ENCODE measurements around the gene HAUS5. TPM values are rescaled to one million over a fixed set of nuclear protein-coding genes. Genes with fewer than 3 reads are reported as not detected.

The HAUS5 gene
- total RNA-seq, 2 donors from 2014 or later = 9.6 to 14.5 TPM

DNA sequence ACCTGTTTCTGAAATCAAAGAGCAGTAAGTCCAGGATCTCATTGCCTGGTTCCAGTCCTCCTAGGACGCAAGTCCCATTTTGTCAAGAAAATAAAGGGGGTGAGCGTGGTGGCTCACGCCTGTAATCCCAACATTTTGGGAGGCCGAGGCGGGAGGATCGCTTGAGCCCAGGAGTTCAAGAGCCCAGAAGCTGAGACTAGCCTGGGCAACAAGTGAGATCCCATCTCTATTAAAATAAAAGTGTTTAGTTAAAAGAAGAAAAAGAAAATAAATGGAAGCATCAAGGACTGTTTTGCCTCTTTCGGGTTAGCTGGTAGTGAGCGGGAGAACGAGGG is 344 bp upstream of the HAUS5 start:
- DNase-seq (no peak), ATAC-seq (peak; percentile 4)
- intact Hi-C loops (cut with DNase I) = no loop called here
- peak overlapping the region in 3 of 4 donors; percentile 48 to 61 (median 56) for H3K27ac ChIP-seq
- H3K36me3 ChIP-seq (replicated peaks in 1 of 2; ENCODE audit: insufficient read depth in 1 of 2, low read depth in 2 of 2) = no peaks in the 10 kb centered on the region
- no peaks in the 10 kb centered on the region for H3K9me3 ChIP-seq
- H3K4me1 ChIP-seq = peaks cover 12% of the 10 kb centered on the region
- no peak for TF ChIP-seq CTCF (IDR thresholded peaks at IDR 0.05)
- no peak for TF ChIP-seq POLR2A (IDR thresholded peaks at IDR 0.05)
- H3K4me3 ChIP-seq = peak overlapping the region in 1 of 2 donors; percentile 25
- WGBS, 2 donors = 28 to 32% methylated on average over 9 of the region's 9 CpGs
- no peaks in the 10 kb centered on the region for H3K27me3 ChIP-seq

- no peaks in the 10 kb centered on the region for H3K36me3 ChIP-seq (replicated peaks in 1 of 2; ENCODE audit: insufficient read depth in 1 of 2, low read depth in 2 of 2)
- intact Hi-C loops (cut with DNase I) = no loop called here
- no peak overlapping the region for H3K4me3 ChIP-seq
- TF ChIP-seq CTCF (IDR thresholded peaks at IDR 0.05) (no peak), POLR2A (IDR thresholded peaks at IDR 0.05) (no peak)
- H3K27ac ChIP-seq = no peak overlapping the region
- no peaks in the 10 kb centered on the region for H3K9me3 ChIP-seq
- no peak for DNase-seq
- H3K27me3 ChIP-seq = no peaks in the 10 kb centered on the region
- H3K4me1 ChIP-seq = peaks cover 12% of the 10 kb centered on the region
- WGBS, 2 donors = 77 to 79% methylated on average over 1 of the region's 1 CpG
- no peak for ATAC-seq
Measured at GRCh38 chr19:35613574-35613973, 1.0 kb downstream of the HAUS5 start.

DNA sequence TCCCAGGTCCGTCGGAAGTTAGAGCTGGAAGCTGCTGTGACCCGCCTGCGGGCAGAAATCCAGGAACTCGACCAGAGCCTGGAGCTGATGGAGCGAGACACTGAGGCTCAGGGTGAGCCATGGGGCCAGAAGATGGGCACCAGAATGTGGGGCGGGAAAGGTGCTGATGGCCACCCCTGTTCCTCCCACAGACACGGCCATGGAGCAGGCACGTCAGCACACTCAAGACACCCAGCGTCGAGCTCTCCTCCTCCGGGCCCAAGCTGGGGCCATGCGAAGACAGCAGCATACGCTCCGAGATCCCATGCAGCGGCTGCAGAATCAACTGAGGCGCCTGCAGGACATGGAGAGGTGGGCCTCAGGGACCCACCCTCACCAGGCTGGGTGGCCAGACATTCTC is 2.5 kb downstream of the HAUS5 start:
- no peak for ATAC-seq
- no peak overlapping the region for H3K4me3 ChIP-seq
- no peak overlapping the region for H3K27ac ChIP-seq
- H3K36me3 ChIP-seq (replicated peaks in 1 of 2; ENCODE audit: insufficient read depth in 1 of 2, low read depth in 2 of 2) = no peaks in the 10 kb centered on the region
- TF ChIP-seq POLR2A (IDR thresholded peaks at IDR 0.05) = no peak
- no peak for TF ChIP-seq CTCF (IDR thresholded peaks at IDR 0.05)
- 87 to 92% methylated on average over 3 to 16 of the region's 17 CpGs for WGBS, 2 donors
- H3K27me3 ChIP-seq = no peaks in the 10 kb centered on the region
- H3K9me3 ChIP-seq = no peaks in the 10 kb centered on the region
- intact Hi-C loops (cut with DNase I) = no loop called here
- H3K4me1 ChIP-seq = peaks cover 12% of the 10 kb centered on the region
- no peak for DNase-seq

DNA sequence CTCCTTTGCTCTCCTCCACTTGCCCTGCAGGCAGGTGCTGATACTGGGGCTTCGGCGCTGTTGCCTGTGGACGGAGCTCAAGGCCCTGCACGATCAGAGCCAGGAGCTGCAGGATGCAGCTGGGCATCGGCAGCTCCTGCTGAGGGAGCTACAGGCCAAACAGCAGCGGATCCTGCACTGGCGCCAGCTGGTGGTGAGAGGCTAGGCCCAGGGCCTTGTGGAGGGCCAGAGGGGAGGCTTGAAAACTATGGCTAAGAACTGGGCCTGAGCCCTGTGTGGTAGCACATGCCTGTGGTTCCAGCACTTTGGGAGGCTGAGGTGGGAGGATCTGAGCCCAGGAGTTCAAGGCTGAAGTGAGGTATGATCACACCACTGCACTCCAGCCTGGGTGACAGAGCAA is 6.3 kb downstream of the HAUS5 start:
- H3K27me3 ChIP-seq = no peaks in the 10 kb centered on the region
- no peaks in the 10 kb centered on the region for H3K9me3 ChIP-seq
- 80 to 84% methylated on average over 7 of the region's 7 CpGs for WGBS, 2 donors
- no peak for DNase-seq
- TF ChIP-seq CTCF (IDR thresholded peaks at IDR 0.05) = no peak
- TF ChIP-seq POLR2A (IDR thresholded peaks at IDR 0.05) = no peak
- H3K36me3 ChIP-seq (replicated peaks in 1 of 2; ENCODE audit: insufficient read depth in 1 of 2, low read depth in 2 of 2) = no peaks in the 10 kb centered on the region
- intact Hi-C loops (cut with DNase I) = no loop called here
- no peak overlapping the region for H3K4me3 ChIP-seq
- H3K4me1 ChIP-seq = no peaks in the 10 kb centered on the region
- H3K27ac ChIP-seq = no peak overlapping the region
- no peak for ATAC-seq

DNA sequence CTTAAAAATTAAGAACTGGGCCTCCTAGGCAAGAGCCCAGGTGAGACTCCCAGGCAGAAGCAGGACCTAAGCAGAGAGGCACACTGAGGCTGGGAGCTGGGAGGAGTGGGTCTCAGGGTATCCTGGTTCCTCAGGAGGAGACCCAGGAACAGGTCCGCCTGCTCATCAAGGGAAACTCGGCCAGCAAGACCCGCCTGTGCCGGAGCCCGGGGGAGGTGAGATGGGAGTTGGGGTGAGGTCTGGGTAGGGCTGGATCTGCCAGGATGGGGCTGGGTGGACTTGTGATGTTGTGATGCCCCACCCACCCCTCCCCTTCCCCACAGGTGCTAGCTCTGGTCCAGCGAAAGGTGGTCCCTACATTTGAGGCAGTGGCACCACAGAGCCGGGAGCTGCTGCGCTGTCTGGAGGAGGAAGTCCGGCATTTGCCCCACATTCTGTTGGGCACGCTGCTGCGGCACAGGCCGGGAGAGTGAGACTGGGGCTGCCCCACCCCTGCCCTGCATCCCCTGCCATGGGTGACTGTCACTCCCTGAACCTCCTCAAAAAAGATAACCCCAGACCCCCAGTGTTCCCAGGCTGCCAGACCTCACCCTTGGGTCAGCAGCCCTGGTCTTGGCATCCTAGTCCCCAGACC is 6.9 kb downstream of the HAUS5 start:
- TF ChIP-seq CTCF (IDR thresholded peaks at IDR 0.05) (no peak), POLR2A (IDR thresholded peaks at IDR 0.05) (no peak)
- H3K9me3 ChIP-seq = no peaks in the 10 kb centered on the region
- WGBS, 2 donors = 84 to 95% methylated on average over 5 to 12 of the region's 12 CpGs
- H3K36me3 ChIP-seq (replicated peaks in 1 of 2; ENCODE audit: insufficient read depth in 1 of 2, low read depth in 2 of 2) = no peaks in the 10 kb centered on the region
- intact Hi-C loops (cut with DNase I) = no loop called here
- ATAC-seq (no peak), DNase-seq (no peak)
- H3K4me1 ChIP-seq = no peaks in the 10 kb centered on the region
- no peaks in the 10 kb centered on the region for H3K27me3 ChIP-seq
- H3K27ac ChIP-seq = no peak overlapping the region
- no peak overlapping the region for H3K4me3 ChIP-seq

Measured in body of pancreas (tissue), 4 donors.